GM12892 (cell line): ENCODE measurements around the gene PRIMPOL.

Experiments
- DNase-seq: peaks from one replicate; pipeline ENCODE4 v3.0.0; 2011; ENCODE audit not compliant: insufficient read length
- FAIRE-seq: peaks from 2 replicates; lab custom pipeline; 2011; peaks lifted over from hg19 to GRCh38; lab: Jason Lieb, UNC
- POLR2A ChIP-seq: IDR thresholded peaks from 2 replicates; pipeline ENCODE4 v1.6.1; 2011; ENCODE audit warnings: low read depth, low read length, control low read depth
- POLR2AphosphoS5 ChIP-seq: IDR thresholded peaks from 2 replicates; pipeline ENCODE4 v1.6.1; 2011; ENCODE audit warnings: low read depth, low read length, control low read depth
- TAF1 ChIP-seq: IDR thresholded peaks from 2 replicates; pipeline ENCODE4 v1.6.1; 2011; ENCODE audit warnings: low read depth, mild to moderate bottlenecking, control low read depth, low read length, borderline replicate concordance

PRIMPOL gene

GRCh38 chr4:184699941-184700340 lies 50.4 kb downstream of the PRIMPOL start:
- DNase-seq (no peak), FAIRE-seq (no peak)
- no peak for TF ChIP-seq TAF1
- TF ChIP-seq POLR2A: no peak
- no peak for TF ChIP-seq POLR2AphosphoS5

- no peak for FAIRE-seq
These were observed 52.6 kb downstream of the PRIMPOL start for GRCh38 chr4:184702114-184702513.

GRCh38 chr4:184705692-184706091 lies 56.2 kb downstream of the PRIMPOL start:
- no peak for TF ChIP-seq TAF1
- TF ChIP-seq POLR2AphosphoS5: no peak
- no peak for TF ChIP-seq POLR2A
- DNase-seq (no peak), FAIRE-seq (no peak)

More at GRCh38 chr4:184702114-184702513, 52.6 kb downstream of the PRIMPOL start:
- TF ChIP-seq POLR2A (no peak), TAF1 (no peak), POLR2AphosphoS5 (no peak)
- no peak for DNase-seq

DNA sequence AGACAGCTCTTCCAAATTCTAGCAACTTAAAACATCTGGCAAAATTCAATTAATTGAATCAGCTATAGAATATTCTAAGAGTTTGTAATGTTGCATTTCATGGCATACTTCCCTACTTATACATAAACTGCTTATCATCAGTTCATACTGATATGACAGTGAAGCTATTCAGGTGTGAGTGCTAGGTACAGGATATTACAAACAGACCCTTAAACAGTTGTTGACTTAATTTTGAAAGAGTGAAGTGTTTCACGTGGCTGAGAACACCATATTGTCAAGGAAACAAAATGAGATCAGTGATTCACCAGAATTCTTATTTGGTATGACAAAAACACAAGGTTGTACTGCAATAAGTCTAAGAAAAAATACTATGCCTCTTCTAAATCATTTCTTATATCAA lies 56.9 kb downstream of the PRIMPOL start:
- DNase-seq (no peak), FAIRE-seq (no peak)
- TF ChIP-seq TAF1 (no peak), POLR2AphosphoS5 (no peak), POLR2A (no peak)

DNA sequence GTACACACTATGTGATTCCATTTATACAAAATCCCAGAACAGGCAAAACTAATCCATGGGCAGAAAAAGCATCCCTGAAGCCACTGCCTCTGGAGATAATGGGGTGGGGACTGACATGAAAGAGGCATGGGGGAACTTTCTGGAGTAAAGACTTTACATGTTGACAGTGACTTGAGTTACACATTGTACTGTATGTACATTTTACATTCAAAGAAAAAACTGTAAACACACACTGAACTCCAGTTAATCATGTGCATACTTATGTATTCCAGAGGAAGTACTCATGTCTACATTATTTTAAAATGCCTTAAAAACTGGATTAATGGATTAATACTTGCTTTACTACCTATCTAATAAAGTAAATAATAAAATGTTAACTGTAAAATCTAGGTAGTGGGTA lies 62.8 kb downstream of the PRIMPOL start:
- no peak for DNase-seq
- peak; percentile 74 for FAIRE-seq
- no peak for TF ChIP-seq POLR2A
- no peak for TF ChIP-seq POLR2AphosphoS5
- TF ChIP-seq TAF1: no peak

DNA sequence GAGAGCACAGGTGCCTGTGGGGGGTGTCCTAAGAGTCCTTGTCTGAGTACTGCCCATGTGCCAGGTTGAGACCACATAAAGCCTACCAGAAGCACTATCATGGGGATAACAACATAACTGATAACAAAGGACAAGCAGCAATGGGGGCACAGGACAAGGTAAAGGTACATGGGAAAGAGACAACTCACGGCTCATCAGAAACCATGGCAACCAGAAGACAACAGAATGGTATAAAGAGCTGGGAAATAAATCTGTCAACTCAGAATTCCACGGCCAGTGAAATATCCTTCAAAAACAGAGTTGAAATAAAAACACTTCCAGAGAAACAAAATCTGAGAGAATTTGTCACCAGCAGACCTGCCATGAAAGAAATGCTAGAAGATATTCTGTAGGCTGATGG lies 64.3 kb downstream of the PRIMPOL start:
- DNase-seq: no peak
- no peak for FAIRE-seq
- TF ChIP-seq POLR2AphosphoS5 (no peak), TAF1 (no peak), POLR2A (no peak)

- TF ChIP-seq TAF1 (no peak), POLR2A (no peak), POLR2AphosphoS5 (no peak)
- FAIRE-seq (no peak), DNase-seq (no peak)
These were observed 66.0 kb downstream of the PRIMPOL start for GRCh38 chr4:184715526-184715925.

GRCh38 chr4:184719407-184719806 lies 69.9 kb downstream of the PRIMPOL start:
- no peak for DNase-seq
- FAIRE-seq: no peak
- TF ChIP-seq TAF1: no peak
- TF ChIP-seq POLR2AphosphoS5: no peak

DNA sequence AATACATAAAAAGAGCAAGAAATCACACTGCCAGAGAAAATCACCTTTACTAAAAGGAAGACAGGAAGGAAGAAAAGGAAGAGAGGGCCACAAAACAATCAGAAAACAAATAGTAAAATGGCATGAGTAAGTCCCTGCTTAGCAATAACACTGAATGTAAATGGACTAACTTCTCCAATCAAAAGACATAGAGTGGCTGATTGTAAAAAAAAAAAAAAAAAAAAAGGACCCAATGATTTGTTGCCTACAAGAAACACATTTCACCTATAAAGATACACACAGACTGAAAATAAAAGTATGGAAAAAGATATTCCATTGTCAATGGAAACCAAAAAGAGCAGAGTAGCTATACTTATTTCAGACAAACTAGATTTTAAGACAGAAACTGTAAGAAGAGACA lies 71.7 kb downstream of the PRIMPOL start:
- FAIRE-seq (no peak), DNase-seq (no peak)
- TF ChIP-seq POLR2AphosphoS5 (no peak), TAF1 (no peak), POLR2A (no peak)

GRCh38 chr4:184722798-184723197 lies 73.3 kb downstream of the PRIMPOL start:
- FAIRE-seq (no peak), DNase-seq (no peak)
- TF ChIP-seq TAF1 (no peak), POLR2AphosphoS5 (no peak), POLR2A (no peak)

DNA sequence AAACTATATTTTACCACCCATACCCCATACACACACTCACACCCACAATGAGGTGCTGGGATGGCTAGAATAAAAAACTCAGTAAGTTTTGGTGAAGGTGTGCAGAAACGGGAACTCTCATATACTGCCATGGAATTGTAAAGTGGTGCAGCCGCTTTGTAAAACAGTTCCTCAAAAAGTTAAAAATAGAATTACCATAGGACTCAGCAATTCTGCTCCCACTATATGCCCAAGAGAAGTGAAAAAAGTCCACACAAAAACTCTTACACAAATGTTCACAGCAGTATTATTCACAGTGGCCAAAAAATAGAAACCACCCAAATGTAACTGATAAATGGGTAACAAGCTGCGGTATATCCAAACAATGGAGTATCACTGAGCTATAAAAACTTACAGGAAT lies 77.9 kb downstream of the PRIMPOL start:
- DNase-seq: no peak
- TF ChIP-seq POLR2AphosphoS5 (no peak), TAF1 (no peak), POLR2A (no peak)
- no peak for FAIRE-seq

GRCh38 chr4:184728858-184729257 lies 79.3 kb downstream of the PRIMPOL start:
- DNase-seq (no peak), FAIRE-seq (no peak)
- no peak for TF ChIP-seq POLR2A
- no peak for TF ChIP-seq TAF1
- no peak for TF ChIP-seq POLR2AphosphoS5
